Adrenal gland (tissue), 12 donors: Measurements from ENCODE around the gene LHFPL6. TPM values are rescaled to one million over a fixed set of nuclear protein-coding genes. Genes with fewer than 3 reads are reported as not detected.
A peak's percentile ranks its signal among the peaks of the same experiment; 100 is the strongest.

ENCODE experiments used
- DNase-seq, 7 donors: peaks; one replicate each; pipeline ENCODE4 v3.0.0-alpha.2; 2019 to 2020
- H3K27ac ChIP-seq, 5 donors: fragments of 200-600 bp; sonication (generic) in 4 of 5; 1 replicate in 3 of 5; 2 replicates in 2 of 5; pipeline versions ENCODE4 v1.5.1 to v1.8.0; 2016 to 2020; ENCODE audit warnings: mild to moderate bottlenecking in 1 of 5
- H3K27me3 ChIP-seq: fragments of 200-600 bp; 2 replicates; pipeline ENCODE4 v1.8.0; 2021
- H3K36me3 ChIP-seq, 2 donors: fragments of 200-600 bp; replicated peaks in 1 of 2; 1 replicate in 1 of 2; 2 replicates in 1 of 2; pipeline versions ENCODE4 v1.5.1 to v1.8.0; 2018 to 2022
- H3K4me1 ChIP-seq, 2 donors: fragments of 200-600 bp; replicated peaks in 1 of 2; 1 replicate in 1 of 2; 2 replicates in 1 of 2; pipeline versions ENCODE4 v1.5.1 to v1.8.0; 2018 to 2021
- H3K4me3 ChIP-seq, 4 donors: fragments of 200-600 bp; sonication (generic) in 3 of 4; one replicate each; pipeline ENCODE4 v1.5.1; 2016 to 2018
- H3K9me3 ChIP-seq, 3 donors: fragments of 200-600 bp; sonication (generic) in 1 of 3; replicated peaks in 1 of 3; 1 replicate in 2 of 3; 2 replicates in 1 of 3; pipeline versions ENCODE4 v1.5.1 to v1.8.0; 2016 to 2021
- POLR2A ChIP-seq, 2 donors: fragments of 450-650 bp; IDR thresholded peaks; one replicate each; pipeline ENCODE4 v1.6.1; 2017; ENCODE audit warnings: antibody characterized with exemption in 2 of 2, mild to moderate bottlenecking in 2 of 2, moderate library complexity in 1 of 2
- WGBS, 4 donors: extraction: QIAGEN DNeasy Blood & Tissue Kit in 2 of 4; methylation state at CpG; one replicate each; pipeline versions ENCODE4 v1.1.5 to v1.1.7; 2013 to 2017; 5-methylcytosine and 5-hydroxymethylcytosine counted together
- intact Hi-C, 2 donors: fragments of 100-400 bp; cut with DNase I; formaldehyde crosslinking; loops; one replicate each; pipeline versions ENCODE4 v1.14.1 to v1.15.0; 2022 to 2023
- polyA plus RNA-seq, 3 donors: library from polyadenylated mRNA; stranded (reverse); fragments of 200-250 nt in 2 of 3; fragments of 350-450 nt in 1 of 3; fragmentation: Illumina TruSeq in 1 of 3; extraction: RNeasy Lipid Tissue Mini Kit (QIAGEN cat#74804) in 1 of 3; gene quantifications; one replicate each; pipeline ENCODE4 v1.2.3, GENCODE V29; 2013 to 2014
- total RNA-seq, 9 donors: library from RNA; depleted of rRNA in 4 of 9; stranded (reverse); fragments of >200 nt in 4 of 9; fragments of 120-200 nt in 1 of 9; fragmentation: NEBNext Ultra II Directional in 1 of 9; extraction: Animal tissue kit (Norgen Biotek cat#: 25700) in 1 of 9; gene quantifications; one replicate each; pipeline versions ENCODE4 v1.1.0 to v1.2.4, GENCODE V29; 2013 to 2023
- TF ChIP-seq, protein P1 (sequence below), 6 experiments: fragments of 450-650 bp in 4 of 6; fragments of 200-600 bp in 2 of 6; sonication (generic) in 1 of 6; IDR thresholded peaks; 1 replicate in 5 of 6; 2 replicates in 1 of 6; pipeline versions ENCODE4 v1.5.1 to v1.8.0; 2016 to 2021; ENCODE audit warnings: antibody characterized with exemption in 6 of 6, mild to moderate bottlenecking in 2 of 6, moderate library complexity in 1 of 6
- donor health status: healthy with polysubstance abuse.
- donor health status: Bipolar disorder and iron deficiency.
- donor health status: DM: yes; HTN: yes; CAD: no.
- donor health status: DM: no; HTN: no; CAD: no.
- donor health status: DM: no; HTN: no; CAD: no.
- donor health status: DM: yes; HTN: yes; CAD: no.

The LHFPL6 gene
- total and polyA plus RNA-seq, 12 donors, result 28.9 to 113 (median 46.6) TPM

DNA sequence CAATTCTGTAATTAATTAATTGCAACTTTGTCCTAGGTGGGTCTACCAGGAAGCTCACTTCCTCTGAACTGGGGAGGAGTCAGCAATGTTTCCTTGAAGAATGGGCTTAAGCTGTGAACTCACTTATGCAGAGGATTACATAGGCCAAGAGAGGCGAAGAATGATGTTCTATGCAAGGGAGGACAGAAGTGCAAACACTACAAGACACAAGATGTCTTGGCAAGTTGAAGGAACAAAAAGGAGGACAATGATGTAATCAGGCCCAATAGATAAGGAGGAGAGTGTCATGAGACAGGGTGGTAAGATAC, 275.9 kb downstream of the LHFPL6 start:
- intact Hi-C loops, result no loop called here
- Histone ChIP-seq H3K27me3 (no peaks in the 10 kb centered on the region), H3K36me3 (no peaks in the 10 kb centered on the region), H3K4me3 (no peak overlapping the region), H3K9me3 (no peaks in the 10 kb centered on the region), H3K27ac (no peak overlapping the region), H3K4me1 (peaks cover 0 to 13% of the 10 kb centered on the region in 2 donors)
- WGBS, 4 donors, result 70 to 91% (median 82%) methylated on average over 1 of the region's 1 CpG
- no peak for DNase-seq
- TF ChIP-seq POLR2A (IDR thresholded peaks at IDR 0.05), result no peak
- TF ChIP-seq, protein P1, sequence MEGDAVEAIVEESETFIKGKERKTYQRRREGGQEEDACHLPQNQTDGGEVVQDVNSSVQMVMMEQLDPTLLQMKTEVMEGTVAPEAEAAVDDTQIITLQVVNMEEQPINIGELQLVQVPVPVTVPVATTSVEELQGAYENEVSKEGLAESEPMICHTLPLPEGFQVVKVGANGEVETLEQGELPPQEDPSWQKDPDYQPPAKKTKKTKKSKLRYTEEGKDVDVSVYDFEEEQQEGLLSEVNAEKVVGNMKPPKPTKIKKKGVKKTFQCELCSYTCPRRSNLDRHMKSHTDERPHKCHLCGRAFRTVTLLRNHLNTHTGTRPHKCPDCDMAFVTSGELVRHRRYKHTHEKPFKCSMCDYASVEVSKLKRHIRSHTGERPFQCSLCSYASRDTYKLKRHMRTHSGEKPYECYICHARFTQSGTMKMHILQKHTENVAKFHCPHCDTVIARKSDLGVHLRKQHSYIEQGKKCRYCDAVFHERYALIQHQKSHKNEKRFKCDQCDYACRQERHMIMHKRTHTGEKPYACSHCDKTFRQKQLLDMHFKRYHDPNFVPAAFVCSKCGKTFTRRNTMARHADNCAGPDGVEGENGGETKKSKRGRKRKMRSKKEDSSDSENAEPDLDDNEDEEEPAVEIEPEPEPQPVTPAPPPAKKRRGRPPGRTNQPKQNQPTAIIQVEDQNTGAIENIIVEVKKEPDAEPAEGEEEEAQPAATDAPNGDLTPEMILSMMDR (IDR thresholded peaks at IDR 0.05), result no peak

DNA sequence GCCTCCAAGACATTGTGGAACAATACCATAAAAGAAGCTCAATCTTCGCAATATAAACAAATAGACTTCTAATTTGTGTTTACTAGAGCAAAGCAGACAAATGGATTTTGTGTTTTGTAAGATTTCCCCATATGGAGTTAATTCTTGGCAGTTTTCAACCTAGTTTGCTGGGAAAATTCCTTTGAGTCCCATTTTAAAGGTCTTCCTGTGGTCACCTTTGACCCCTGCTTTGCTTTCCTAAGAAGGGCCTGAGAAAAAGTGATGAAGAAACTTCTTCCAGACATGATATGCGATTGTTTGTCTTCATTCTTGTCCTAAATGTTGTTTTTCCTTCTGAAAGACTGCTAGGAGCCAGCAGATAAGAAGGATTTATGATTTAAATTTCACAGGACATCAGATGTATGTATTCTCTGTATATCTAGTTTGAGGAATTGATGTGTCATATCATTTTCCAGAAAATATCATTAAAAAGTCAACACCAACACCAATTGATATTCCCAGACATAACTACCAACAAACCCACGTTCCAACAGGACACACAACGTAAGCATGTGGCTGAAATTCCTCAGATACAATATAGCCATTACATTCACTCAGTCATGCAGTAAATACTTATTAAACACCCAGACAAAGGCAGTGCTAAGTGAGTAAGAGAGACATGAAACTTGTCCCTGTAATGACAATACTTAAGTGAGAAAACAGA, 276.4 kb downstream of the LHFPL6 start:
- no peak for TF ChIP-seq POLR2A (IDR thresholded peaks at IDR 0.05)
- TF ChIP-seq, protein P1 (IDR thresholded peaks at IDR 0.05), result no peak
- peak in 2 of 7 donors; percentile 10 to 20 for DNase-seq
- 67 to 81% (median 75%) methylated on average over 4 of the region's 4 CpGs for WGBS, 4 donors
- intact Hi-C loops, result no loop called here
- Histone ChIP-seq H3K4me3 (no peak overlapping the region), H3K27me3 (no peaks in the 10 kb centered on the region), H3K9me3 (no peaks in the 10 kb centered on the region), H3K27ac (no peak overlapping the region), H3K4me1 (peaks cover 0 to 13% of the 10 kb centered on the region in 2 donors), H3K36me3 (no peaks in the 10 kb centered on the region)

DNA sequence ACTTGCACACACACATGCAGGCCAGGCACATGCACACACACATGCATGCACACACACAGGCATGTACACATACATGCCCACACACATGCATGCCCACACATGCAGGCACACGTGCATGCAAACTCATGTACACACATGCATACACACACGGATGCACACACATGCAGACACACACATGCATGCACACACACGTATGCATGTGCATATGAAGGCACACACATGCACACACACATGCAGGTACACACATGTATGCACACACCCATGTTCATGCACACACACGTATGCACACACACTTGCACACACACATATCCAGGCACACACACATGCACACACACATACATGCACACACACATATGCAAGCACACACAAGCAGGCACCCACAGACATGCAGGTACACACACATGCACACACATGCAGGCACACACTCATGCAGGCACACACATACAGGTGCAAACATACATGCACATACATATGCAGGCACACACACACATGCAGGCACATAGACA, 278.1 kb downstream of the LHFPL6 start:
- intact Hi-C loops, result no loop called here
- no peak for DNase-seq
- H3K4me1 ChIP-seq, result peaks cover 0 to 13% of the 10 kb centered on the region in 2 donors
- no peaks in the 10 kb centered on the region for H3K27me3 ChIP-seq
- H3K9me3 ChIP-seq, result no peaks in the 10 kb centered on the region
- H3K4me3 ChIP-seq, result no peak overlapping the region
- WGBS, 4 donors, result 71 to 88% (median 84%) methylated on average over 4 of the region's 4 CpGs
- no peaks in the 10 kb centered on the region for H3K36me3 ChIP-seq
- H3K27ac ChIP-seq, result no peak overlapping the region
- TF ChIP-seq, protein P1 (IDR thresholded peaks at IDR 0.05), result no peak
- TF ChIP-seq POLR2A (IDR thresholded peaks at IDR 0.05), result no peak

DNA sequence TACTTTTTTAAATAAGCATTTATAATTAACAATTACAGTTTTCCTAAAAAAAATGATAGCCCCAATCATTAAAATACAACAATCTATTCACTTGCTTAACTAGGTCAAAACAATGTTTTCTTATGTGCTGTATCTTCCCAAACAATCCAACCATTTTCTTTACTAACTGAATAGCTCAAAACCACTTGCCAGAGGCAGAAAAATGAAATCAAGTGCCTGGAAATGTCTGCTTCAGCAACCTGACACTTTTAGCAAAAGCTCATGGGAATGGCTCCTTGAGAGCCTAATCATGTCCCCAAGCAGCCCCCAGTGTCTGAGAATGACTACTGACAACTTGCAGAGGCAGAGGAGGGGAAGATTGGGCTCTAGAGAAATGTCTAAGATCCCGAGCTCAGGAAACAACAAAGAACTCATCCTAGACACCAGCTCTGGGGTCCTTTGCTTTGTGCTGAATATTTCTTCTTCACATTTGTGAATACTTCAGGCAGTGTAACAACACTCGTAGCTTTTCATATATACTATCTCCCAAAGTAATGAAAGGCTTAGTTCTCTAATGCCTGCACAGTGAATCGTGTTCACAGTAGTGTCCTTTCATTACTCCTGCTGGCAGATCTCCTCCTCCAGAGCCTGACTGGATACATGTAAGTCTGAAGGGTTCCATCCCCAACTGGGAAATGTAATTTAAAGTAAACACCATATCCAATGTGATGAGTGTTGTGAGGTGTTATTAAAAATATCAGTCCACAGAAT, 280.0 kb downstream of the LHFPL6 start:
- no peak overlapping the region for H3K27ac ChIP-seq
- intact Hi-C loops, result no loop called here

More for the DNA sequence above, 280.0 kb downstream of the LHFPL6 start:
- H3K4me3 ChIP-seq, result no peak overlapping the region
- TF ChIP-seq, protein P1 (IDR thresholded peaks at IDR 0.05), result no peak
- TF ChIP-seq POLR2A (IDR thresholded peaks at IDR 0.05), result no peak
- WGBS, 4 donors, result 57 to 80% (median 71%) methylated on average over 3 of the region's 3 CpGs
- no peak for DNase-seq
- no peaks in the 10 kb centered on the region for H3K36me3 ChIP-seq
- peaks cover 0 to 8% of the 10 kb centered on the region in 2 donors for H3K4me1 ChIP-seq
- H3K27me3 ChIP-seq, result no peaks in the 10 kb centered on the region
- no peaks in the 10 kb centered on the region for H3K9me3 ChIP-seq
